Progenitor cell of endocrine pancreas (in vitro differentiated cells): ENCODE results near the gene KRTAP4-12. TPM values are rescaled to one million over a fixed set of nuclear protein-coding genes. Genes with fewer than 3 reads are reported as not detected.
"Not testable (repeated sequence)": the region's sequence is repeated elsewhere in the genome, so short reads cannot be mapped to it uniquely, and the experiment has no call there.

Source experiments
- DNase-seq: peaks from one replicate; pipeline ENCODE4 v3.0.0; 2021; ENCODE audit warnings: low spot score; ENCODE audit not compliant: unreplicated experiment
- H3K27ac Mint-ChIP-seq: 2 replicates; pipeline ENCODE4 v1.8.0; 2021; ENCODE audit warnings: mild to moderate bottlenecking, moderate library complexity, mixed read lengths
- H3K27me3 Mint-ChIP-seq: 2 replicates; pipeline ENCODE4 v1.8.0; 2021; ENCODE audit warnings: mixed read lengths
- H3K36me3 Mint-ChIP-seq: 2 replicates; pipeline ENCODE4 v1.8.0; 2022; ENCODE audit warnings: mixed read lengths; ENCODE audit not compliant: insufficient read depth
- H3K4me1 Mint-ChIP-seq: 2 replicates; pipeline ENCODE4 v1.8.0; 2021; ENCODE audit warnings: low read depth, mixed read lengths
- H3K4me3 Mint-ChIP-seq: 2 replicates; pipeline ENCODE4 v1.8.0; 2021; ENCODE audit warnings: low read depth, mild to moderate bottlenecking, moderate library complexity, mixed read lengths
- H3K9me3 Mint-ChIP-seq: 2 replicates; pipeline ENCODE4 v1.8.0; 2021; ENCODE audit warnings: low read depth, mixed read lengths
- CTCF ChIP-seq: fragments of 200-600 bp; sonication (generic); IDR thresholded peaks from one replicate; pipeline ENCODE4 v1.5.0; 2021; ENCODE audit warnings: antibody characterized with exemption, mild to moderate bottlenecking; ENCODE audit not compliant: unreplicated experiment
- total RNA-seq: library from RNA; stranded (reverse); gene quantifications from 2 replicates; pipeline ENCODE4 v1.2.1, GENCODE V29; 2021

Gene KRTAP4-12
- total RNA-seq, 1 donor from 2014 or later, result not detected

GRCh38 chr17:41121742-41122141 is 2.2 kb downstream of the KRTAP4-12 start:
- Mint-ChIP-seq H3K27me3 (peaks cover 13% of the 10 kb centered on the region), H3K4me1 (peaks cover 6% of the 10 kb centered on the region), H3K9me3 (no peaks in the 10 kb centered on the region), H3K27ac (no peak overlapping the region), H3K36me3 (no peaks in the 10 kb centered on the region), H3K4me3 (no peak overlapping the region)
- TF ChIP-seq CTCF, result no peak
- no peak for DNase-seq

GRCh38 chr17:41119696-41120690 is 4.0 kb downstream of the KRTAP4-12 start:
- not testable (repeated sequence) for H3K36me3 Mint-ChIP-seq, H3K9me3 Mint-ChIP-seq, H3K4me3 Mint-ChIP-seq, DNase-seq, H3K27ac Mint-ChIP-seq
- Mint-ChIP-seq H3K4me1 (peaks cover 16% of the 10 kb centered on the region), H3K27me3 (peaks cover 13% of the 10 kb centered on the region)

GRCh38 chr17:41118721-41119120 is 5.3 kb downstream of the KRTAP4-12 start:
- no peak overlapping the region for H3K27ac Mint-ChIP-seq
- H3K4me3 Mint-ChIP-seq, result no peak overlapping the region
- H3K27me3 Mint-ChIP-seq, result peaks cover 13% of the 10 kb centered on the region
- peaks cover 21% of the 10 kb centered on the region for H3K4me1 Mint-ChIP-seq
- no peak for DNase-seq
- no peaks in the 10 kb centered on the region for H3K9me3 Mint-ChIP-seq
- no peaks in the 10 kb centered on the region for H3K36me3 Mint-ChIP-seq
- TF ChIP-seq CTCF, result no peak

GRCh38 chr17:41117846-41118386 is 6.1 kb downstream of the KRTAP4-12 start, which contains the start of gene KRTAP4-11:
Gene KRTAP4-11, minus strand, starts transcription at chr17:41118373. Its CDS starts 58 bp downstream, at chr17:41118315.
- not testable (repeated sequence) for H3K4me3 Mint-ChIP-seq, H3K27ac Mint-ChIP-seq, H3K36me3 Mint-ChIP-seq, H3K9me3 Mint-ChIP-seq, DNase-seq, H3K27me3 Mint-ChIP-seq
- H3K4me1 Mint-ChIP-seq, result peaks cover 16% of the 10 kb centered on the region

- no peak for TF ChIP-seq CTCF
- Mint-ChIP-seq H3K27ac (no peak overlapping the region), H3K4me1 (peaks cover 15% of the 10 kb centered on the region), H3K4me3 (no peak overlapping the region), H3K9me3 (peaks cover 2% of the 10 kb centered on the region), H3K36me3 (no peaks in the 10 kb centered on the region), H3K27me3 (peaks cover 8% of the 10 kb centered on the region)
- no peak for DNase-seq
These were observed 7.7 kb downstream of the KRTAP4-12 start for GRCh38 chr17:41116297-41116696.

- no peak for DNase-seq
- H3K9me3 Mint-ChIP-seq, result peaks cover 12% of the 10 kb centered on the region
- H3K4me1 Mint-ChIP-seq, result peaks cover 21% of the 10 kb centered on the region
- H3K27ac Mint-ChIP-seq, result no peak overlapping the region
- H3K27me3 Mint-ChIP-seq, result no peaks in the 10 kb centered on the region
- H3K4me3 Mint-ChIP-seq, result no peak overlapping the region
- no peaks in the 10 kb centered on the region for H3K36me3 Mint-ChIP-seq
- TF ChIP-seq CTCF, result no peak
These were observed 12.7 kb downstream of the KRTAP4-12 start for GRCh38 chr17:41111151-41111885.

GRCh38 chr17:41108728-41109386 is 15.1 kb downstream of the KRTAP4-12 start:
- not testable (repeated sequence) for H3K36me3 Mint-ChIP-seq, H3K4me1 Mint-ChIP-seq, H3K27ac Mint-ChIP-seq, DNase-seq, H3K27me3 Mint-ChIP-seq, H3K4me3 Mint-ChIP-seq
- H3K9me3 Mint-ChIP-seq, result peaks cover 12% of the 10 kb centered on the region
